GM19240 (cell line): ENCODE results near the gene SOCS2.
"Not testable (repeated sequence)": the region's sequence is repeated elsewhere in the genome, so short reads cannot be mapped to it uniquely, and the experiment has no call there.

Source experiments
- DNase-seq: peaks from one replicate; pipeline ENCODE4 v3.0.0; 2011; ENCODE audit warnings: low spot score; ENCODE audit not compliant: insufficient read length

Gene SOCS2

GRCh38 chr12:93593843-93594242 lies 21.4 kb downstream of the SOCS2 start:
- no peak for DNase-seq

DNA sequence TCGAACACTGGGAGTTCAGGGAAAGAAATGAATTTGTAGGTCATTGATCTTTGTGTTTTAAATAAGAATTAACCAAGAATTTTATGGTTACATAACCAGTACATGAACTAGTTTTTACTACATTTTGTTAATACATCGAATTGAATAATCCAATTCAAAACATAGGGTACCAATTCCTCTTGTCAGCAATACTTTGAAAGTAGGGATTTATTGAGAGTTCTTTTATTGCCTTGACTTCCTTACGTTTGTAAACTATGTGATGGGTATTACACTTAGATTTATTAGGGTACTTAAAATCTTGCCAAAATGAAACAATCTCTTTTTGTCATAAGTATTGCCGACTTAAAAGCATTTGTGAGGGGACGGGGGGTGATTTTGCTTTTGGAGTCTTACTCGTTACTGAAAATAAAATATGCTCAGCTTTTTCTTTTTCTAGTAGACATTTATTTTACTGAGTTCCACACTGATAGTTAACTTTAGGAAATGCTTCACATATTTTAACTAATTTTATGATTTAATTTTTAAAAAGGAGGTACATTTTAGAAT lies 22.4 kb downstream of the SOCS2 start:
- DNase-seq, result no peak

- no peak for DNase-seq
Observed at GRCh38 chr12:93595351-93595750, 22.9 kb downstream of the SOCS2 start.

- no peak for DNase-seq
Observed at GRCh38 chr12:93597608-93598007, 25.1 kb downstream of the SOCS2 start.

- no peak for DNase-seq
Observed at GRCh38 chr12:93599192-93599591, 26.7 kb downstream of the SOCS2 start.

GRCh38 chr12:93601591-93601990 lies 29.1 kb downstream of the SOCS2 start:
- no peak for DNase-seq

- DNase-seq, result no peak
Observed at GRCh38 chr12:93602897-93603668, 30.6 kb downstream of the SOCS2 start.

DNA sequence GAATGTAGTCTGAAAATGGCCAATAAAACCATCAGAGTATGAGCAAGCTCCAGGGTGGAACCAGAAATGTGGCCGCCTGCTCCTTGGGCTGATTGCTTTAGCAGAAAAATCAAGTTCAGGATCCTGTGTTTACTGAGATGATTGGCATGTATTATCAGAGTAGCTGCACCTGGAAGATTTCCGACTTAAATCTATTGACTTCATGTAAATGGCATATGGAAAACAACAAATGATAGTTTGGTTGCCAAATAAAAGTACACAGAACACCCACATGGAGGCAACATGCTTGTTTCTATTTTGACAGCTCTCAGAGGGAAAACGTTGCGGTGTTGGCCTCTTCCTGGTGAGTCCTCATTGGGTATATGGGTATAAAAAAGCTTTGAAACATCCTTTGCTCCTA lies 31.3 kb downstream of the SOCS2 start:
- no peak for DNase-seq

DNA sequence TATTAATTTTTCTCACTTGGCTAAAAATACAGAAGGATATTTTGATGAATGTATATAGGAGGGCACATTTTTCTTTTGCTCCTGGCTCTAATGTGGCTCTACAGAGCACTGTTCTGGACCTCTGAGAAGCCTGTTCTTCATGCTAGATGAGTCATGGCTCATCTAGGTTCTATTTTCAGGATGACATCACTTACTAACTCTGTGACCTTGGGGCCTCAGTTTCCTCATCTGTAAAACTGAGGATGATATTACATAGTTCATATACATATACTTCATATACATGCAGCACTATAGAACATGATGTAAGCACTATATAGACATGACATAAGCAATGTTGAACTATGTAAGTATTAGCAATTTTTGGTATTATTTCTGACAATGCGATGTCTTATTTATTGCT lies 35.8 kb downstream of the SOCS2 start:
- DNase-seq, result no peak

DNA sequence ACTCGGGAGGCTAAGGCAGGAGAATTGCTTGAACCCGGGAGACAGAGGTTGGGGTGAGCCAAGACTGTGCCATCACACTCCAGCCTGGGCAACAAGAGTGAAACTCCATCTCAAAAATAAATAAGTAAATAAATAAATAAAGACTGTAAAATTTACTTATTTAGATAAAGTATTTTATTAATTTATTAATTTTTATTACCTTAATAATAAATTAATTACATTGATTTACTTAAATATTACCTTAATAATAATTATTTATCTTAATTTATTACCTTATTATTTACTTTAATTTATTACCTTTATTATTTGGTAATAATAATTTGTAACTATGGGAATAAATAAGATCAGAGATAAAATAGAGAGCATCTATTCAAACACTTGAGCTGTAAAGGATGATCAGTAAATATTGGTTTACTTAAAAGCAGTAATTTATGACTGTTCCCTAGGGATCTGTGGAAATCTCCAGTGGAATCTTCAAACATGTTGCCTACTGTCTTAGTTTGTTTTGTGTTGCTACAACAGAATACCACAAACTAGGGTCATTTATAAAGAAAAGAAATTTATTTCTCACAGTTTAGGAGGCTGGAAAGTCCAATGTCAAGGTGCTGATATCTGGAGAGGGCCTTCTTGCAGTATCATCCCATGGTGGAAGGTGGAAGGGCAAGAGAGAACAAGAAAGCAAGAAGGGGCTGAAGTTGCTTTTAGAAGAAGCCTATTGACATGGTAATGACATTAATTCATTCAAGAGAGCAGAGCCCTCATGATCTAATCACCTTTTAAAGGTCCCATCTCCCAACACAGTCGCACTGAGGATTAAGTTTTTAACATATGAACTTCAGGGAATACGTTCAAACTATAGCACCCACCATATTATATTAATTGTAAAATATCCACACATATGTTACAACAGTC lies 37.1 kb downstream of the SOCS2 start:
- no peak for DNase-seq

DNA sequence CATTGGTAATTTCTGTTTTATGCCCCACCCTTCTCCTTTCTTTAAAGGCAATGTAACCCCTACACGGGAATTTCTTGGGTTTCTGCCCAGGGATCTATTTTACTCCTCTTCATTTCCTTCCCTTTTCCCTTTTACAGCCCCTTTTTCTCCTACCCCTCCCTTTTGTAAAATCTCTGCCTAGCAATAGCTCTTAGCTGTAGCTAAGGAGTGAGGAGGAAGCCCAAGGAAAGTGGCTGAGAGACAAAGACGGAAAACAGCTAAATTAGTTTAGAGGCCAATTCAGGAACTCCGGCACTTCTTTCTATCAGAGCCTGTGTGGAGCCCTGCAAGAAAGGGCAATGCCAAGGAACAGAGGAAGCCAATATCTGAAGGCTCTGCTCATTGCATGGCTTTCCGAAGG lies 40.3 kb downstream of the SOCS2 start:
- no peak for DNase-seq

DNA sequence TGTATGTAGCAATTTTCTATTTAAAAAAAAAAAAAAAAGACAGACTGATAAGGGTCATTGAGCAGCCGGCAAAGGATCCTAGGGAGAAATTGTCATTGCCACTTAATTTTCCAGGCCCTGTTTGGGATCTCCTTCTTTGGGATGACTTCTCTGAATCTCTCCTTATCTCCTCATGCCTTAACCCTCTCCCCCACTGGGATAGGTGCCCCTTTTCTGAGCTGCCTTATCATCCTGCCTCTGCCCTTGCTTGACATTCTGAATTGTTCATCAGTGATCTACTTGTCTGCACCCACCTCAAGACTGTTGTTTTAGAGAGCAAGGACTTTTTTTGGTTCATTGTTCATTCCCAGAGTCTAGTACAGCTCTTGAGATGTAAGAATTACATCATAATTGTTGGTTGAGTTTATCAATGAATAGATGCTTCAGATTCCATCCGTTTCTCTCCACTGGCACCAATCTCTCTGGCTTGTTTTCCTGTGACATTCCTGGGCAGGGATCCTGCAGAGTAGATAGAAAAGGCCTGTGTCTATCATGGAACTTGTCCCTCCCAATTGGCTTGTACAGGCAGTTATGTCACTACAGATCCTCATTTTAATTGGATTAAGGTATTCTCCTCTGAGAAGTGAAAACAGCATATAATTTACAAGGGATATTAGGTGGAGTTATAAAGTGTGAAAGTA lies 42.6 kb downstream of the SOCS2 start:
- no peak for DNase-seq

DNA sequence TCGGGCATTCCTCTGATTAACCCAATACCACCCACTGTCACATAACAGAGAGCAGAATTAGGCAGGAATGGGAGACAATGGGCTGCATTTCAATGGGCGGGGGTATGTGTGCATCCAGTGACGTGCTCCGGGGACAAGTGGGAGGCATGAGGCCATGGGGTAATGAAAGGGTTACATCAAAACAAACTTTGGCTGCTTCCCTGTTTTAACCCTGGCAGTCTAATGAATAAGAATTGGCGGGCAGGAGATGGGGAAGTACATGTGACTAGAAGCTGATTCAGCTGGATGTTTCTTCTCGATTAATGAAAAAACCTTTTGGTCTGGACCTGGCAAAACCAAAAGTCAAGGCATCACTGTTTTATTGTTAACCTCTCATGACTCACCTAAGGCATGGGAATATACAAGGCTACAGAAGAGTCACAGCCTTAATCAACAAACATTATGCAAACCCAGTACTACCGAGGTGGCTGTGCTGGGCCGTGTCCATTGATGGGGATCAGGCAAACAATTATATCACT lies 44.2 kb downstream of the SOCS2 start:
- DNase-seq, result no peak

- DNase-seq, result no peak
Observed at GRCh38 chr12:93618891-93619410, 46.5 kb downstream of the SOCS2 start.

GRCh38 chr12:93621986-93622385 lies 49.5 kb downstream of the SOCS2 start:
- DNase-seq, result no peak

DNA sequence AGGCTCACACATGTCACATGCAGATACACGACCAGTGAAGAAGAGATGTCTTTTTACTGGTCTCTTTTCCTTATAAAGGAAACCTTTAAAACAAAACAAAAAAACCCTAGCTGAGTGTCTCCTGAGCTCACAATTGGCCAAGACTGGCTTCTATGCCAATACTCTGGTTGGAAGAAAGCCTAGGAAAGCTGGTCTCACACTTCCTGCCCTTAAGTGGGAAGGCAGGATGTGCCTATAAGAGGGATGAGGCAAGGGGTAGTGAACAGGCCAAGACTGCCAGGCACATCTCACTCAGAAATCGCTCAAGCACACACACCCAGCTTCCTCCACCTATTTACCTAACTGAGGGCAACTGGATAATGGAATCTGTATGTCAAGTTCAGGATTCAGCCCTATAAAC lies 50.0 kb downstream of the SOCS2 start:
- no peak for DNase-seq

GRCh38 chr12:93624595-93625294 lies 52.3 kb downstream of the SOCS2 start:
- DNase-seq, result no peak

DNA sequence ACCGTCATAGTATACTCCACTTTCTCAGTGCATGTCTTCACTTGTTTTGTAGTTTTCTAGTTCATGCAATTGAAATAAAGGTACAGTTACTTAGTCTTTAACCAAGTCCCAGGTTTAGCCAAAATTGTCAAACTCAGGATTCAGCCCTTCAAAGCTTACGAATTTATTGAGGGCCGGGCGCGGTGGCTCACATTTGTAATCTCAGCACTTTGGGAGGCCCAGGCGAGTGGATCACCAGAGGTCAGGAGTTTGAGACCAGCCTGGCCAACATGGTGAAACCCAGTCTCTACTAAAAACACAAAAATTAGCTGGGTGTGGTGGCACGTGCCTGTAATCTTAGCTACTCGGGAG lies 52.8 kb downstream of the SOCS2 start:
- DNase-seq, result not testable (repeated sequence)

DNA sequence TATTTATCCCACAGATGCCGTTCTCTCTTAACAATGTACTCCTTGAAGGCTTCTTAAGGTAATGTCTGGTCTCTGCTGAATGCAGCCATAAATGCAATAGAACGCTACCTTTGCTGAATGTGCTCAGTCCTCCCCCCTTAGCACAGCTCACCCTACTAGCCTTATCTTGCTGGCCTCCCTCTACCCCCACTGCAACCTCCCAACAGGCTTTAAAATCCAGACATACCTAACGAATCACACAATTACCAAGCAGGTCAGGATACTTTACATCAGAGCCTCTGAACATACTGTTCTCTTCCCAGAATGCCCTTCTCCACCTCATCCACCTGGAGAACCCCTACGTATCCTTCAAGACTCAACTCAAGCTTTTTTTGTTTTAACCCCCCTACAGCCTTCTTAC lies 53.7 kb downstream of the SOCS2 start:
- DNase-seq, result no peak
